Fibroblast of mammary gland (primary cell): ENCODE data around the gene NFIB.
A peak's percentile ranks its signal among the peaks of the same experiment; 100 is the strongest.

ENCODE experiments used
- DNase-seq: peaks from one replicate; pipeline ENCODE4 v3.0.0-alpha.2; 2010; ENCODE audit warnings: low read depth
- H3K4me3 ChIP-seq: 2 replicates; pipeline ENCODE4 v1.5.1; 2011; ENCODE audit warnings: low read depth, mild to moderate bottlenecking, low read length, moderate library complexity; ENCODE audit not compliant: control insufficient read depth
- CTCF ChIP-seq: conservative IDR thresholded peaks from 2 replicates; pipeline ENCODE4 v1.5.1; 2011; ENCODE audit warnings: low read depth, low read length, inconsistent platforms; ENCODE audit not compliant: control insufficient read depth, insufficient read depth

Gene NFIB

GRCh38 chr9:14326264-14326826 is 12.4 kb upstream of the NFIB start:
- DNase-seq = peak; percentile 74
- no peak overlapping the region for H3K4me3 ChIP-seq
- no peak for TF ChIP-seq CTCF

- TF ChIP-seq CTCF = no peak
- no peak overlapping the region for H3K4me3 ChIP-seq
- DNase-seq = no peak
These were observed 11.2 kb upstream of the NFIB start for GRCh38 chr9:14325147-14325546.

- no peak overlapping the region for H3K4me3 ChIP-seq
- DNase-seq = no peak
These were observed 10.2 kb upstream of the NFIB start for GRCh38 chr9:14323985-14324650.

GRCh38 chr9:14323083-14323971 is 9.4 kb upstream of the NFIB start:
- no peak for DNase-seq
- peak overlapping the region; percentile 56 for H3K4me3 ChIP-seq
- no peak for TF ChIP-seq CTCF

More at GRCh38 chr9:14323985-14324650, 10.2 kb upstream of the NFIB start:
- TF ChIP-seq CTCF = no peak

GRCh38 chr9:14322211-14323082 is 8.5 kb upstream of the NFIB start:
- DNase-seq = peak; percentile 83
- H3K4me3 ChIP-seq = peak overlapping the region; percentile 60
- peak; percentile 4 for TF ChIP-seq CTCF

GRCh38 chr9:14321517-14322130 is 7.7 kb upstream of the NFIB start:
- TF ChIP-seq CTCF = no peak
- peak; percentile 78 for DNase-seq
- peak overlapping the region; percentile 60 for H3K4me3 ChIP-seq
